Measurements from ENCODE around the gene PDGFB.
"Not testable (repeated sequence)": the region's sequence is repeated elsewhere in the genome, so short reads cannot be mapped to it uniquely, and the experiment has no call there.

PDGFB gene

GRCh38 chr22:39229075-39229474 lies 15.7 kb downstream of the PDGFB start:
- no peak overlapping the region for H3K4me3 ChIP-seq (ENCODE audit: low read depth, low read length)

- no peak overlapping the region for H3K4me3 ChIP-seq (ENCODE audit: low read depth, low read length)
Observed at GRCh38 chr22:39227542-39228272, 17.1 kb downstream of the PDGFB start.

- H3K4me3 ChIP-seq (ENCODE audit: low read depth, low read length) = no peak overlapping the region
Observed at GRCh38 chr22:39226353-39226752, 18.4 kb downstream of the PDGFB start.

GRCh38 chr22:39225591-39225990 lies 19.2 kb downstream of the PDGFB start:
- no peak overlapping the region for H3K4me3 ChIP-seq (ENCODE audit: low read depth, low read length)

GRCh38 chr22:39224550-39224949 lies 20.2 kb downstream of the PDGFB start:
- no peak overlapping the region for H3K4me3 ChIP-seq (ENCODE audit: low read depth, low read length)

- no peak overlapping the region for H3K4me3 ChIP-seq (ENCODE audit: low read depth, low read length)
Observed at GRCh38 chr22:39223091-39223710, 21.6 kb downstream of the PDGFB start.

GRCh38 chr22:39221999-39222686 lies 22.6 kb downstream of the PDGFB start:
- no peak overlapping the region for H3K4me3 ChIP-seq (ENCODE audit: low read depth, low read length)

GRCh38 chr22:39220890-39221850 lies 23.6 kb downstream of the PDGFB start:
- H3K4me3 ChIP-seq (ENCODE audit: low read depth, low read length) = no peak overlapping the region

GRCh38 chr22:39220450-39220849 lies 24.3 kb downstream of the PDGFB start:
- no peak overlapping the region for H3K4me3 ChIP-seq (ENCODE audit: low read depth, low read length)

- no peak overlapping the region for H3K4me3 ChIP-seq (ENCODE audit: low read depth, low read length)
Observed at GRCh38 chr22:39219071-39220039, 25.4 kb downstream of the PDGFB start.

- H3K4me3 ChIP-seq (ENCODE audit: low read depth, low read length) = not testable (repeated sequence)
Observed at GRCh38 chr22:39218432-39218831, 26.4 kb downstream of the PDGFB start.

GRCh38 chr22:39216143-39216490 lies 28.7 kb downstream of the PDGFB start:
- no peak overlapping the region for H3K4me3 ChIP-seq (ENCODE audit: low read depth, low read length)

GRCh38 chr22:39215426-39216142 lies 29.2 kb downstream of the PDGFB start:
- H3K4me3 ChIP-seq (ENCODE audit: low read depth, low read length) = no peak overlapping the region

- H3K4me3 ChIP-seq (ENCODE audit: low read depth, low read length) = no peak overlapping the region
Observed at GRCh38 chr22:39215070-39215396, 29.7 kb downstream of the PDGFB start.

- H3K4me3 ChIP-seq (ENCODE audit: low read depth, low read length) = no peak overlapping the region
Observed at GRCh38 chr22:39214383-39215069, 30.3 kb downstream of the PDGFB start.

GRCh38 chr22:39214006-39214382 lies 30.8 kb downstream of the PDGFB start:
- no peak overlapping the region for H3K4me3 ChIP-seq (ENCODE audit: low read depth, low read length)

- no peak overlapping the region for H3K4me3 ChIP-seq (ENCODE audit: low read depth, low read length)
Observed at GRCh38 chr22:39212721-39213376, 31.9 kb downstream of the PDGFB start.

- no peak overlapping the region for H3K4me3 ChIP-seq (ENCODE audit: low read depth, low read length)
Observed at GRCh38 chr22:39209756-39210155, 35.0 kb downstream of the PDGFB start.

Measured in iPS-11a (cell line).